SK-N-SH treated with all-trans-retinoic acid at 6 μM for 48 hours (cell line): ENCODE results near the gene GDPD4.

Experiments used
- ATAC-seq: fragments of 200-7000 bp; cut with Tn5 transposase; 3 replicates; pipeline ENCODE4 v1.9.1; 2020; ENCODE audit warnings: mild to moderate bottlenecking, moderate library complexity
- ARNTL ChIP-seq: fragments of 450-650 bp; formaldehyde crosslinking; IDR thresholded peaks from 2 replicates; pipeline ENCODE4 v1.5.0; 2020; ENCODE audit warnings: low read depth, mild to moderate bottlenecking, moderate library complexity, borderline replicate concordance
- BACH2 ChIP-seq: fragments of 250-450 bp; sonication (Bioruptor Pico); IDR thresholded peaks from 2 replicates; pipeline ENCODE4 v1.9.0; 2021; ENCODE audit warnings: mild to moderate bottlenecking, borderline replicate concordance
- CSDC2 ChIP-seq: fragments of 250-450 bp; sonication (Bioruptor Pico); IDR thresholded peaks from 2 replicates; pipeline ENCODE4 v1.5.0; 2020; ENCODE audit warnings: mild to moderate bottlenecking, moderate library complexity
- ESRRG ChIP-seq: fragments of 250-450 bp; sonication (Bioruptor Pico); IDR thresholded peaks from 2 replicates; pipeline ENCODE4 v1.6.1; 2021; ENCODE audit warnings: mild to moderate bottlenecking
- ISL1 ChIP-seq: fragments of 250-450 bp; sonication (Bioruptor Pico); IDR thresholded peaks from 2 replicates; pipeline ENCODE4 v2.1.2; 2022; ENCODE audit warnings: mild to moderate bottlenecking, moderate library complexity
- OSR1 ChIP-seq: fragments of 250-450 bp; sonication (Bioruptor Pico); IDR thresholded peaks from 2 replicates; pipeline ENCODE4 v1.8.0; 2022; ENCODE audit warnings: moderate library complexity, mild to moderate bottlenecking, inconsistent platforms
- PPARA ChIP-seq: fragments of 250-450 bp; sonication (Bioruptor Pico); IDR thresholded peaks from 2 replicates; pipeline ENCODE4 v1.5.0; 2020; ENCODE audit warnings: mild to moderate bottlenecking, borderline replicate concordance
- RARB ChIP-seq: fragments of 250-450 bp; sonication (Bioruptor Pico); IDR thresholded peaks from 2 replicates; pipeline ENCODE4 v1.8.0; 2021; ENCODE audit warnings: mild to moderate bottlenecking, moderate library complexity
- SNAI2 ChIP-seq: fragments of 250-450 bp; sonication (Bioruptor Pico); IDR thresholded peaks from 2 replicates; pipeline ENCODE4 v1.5.0; 2020; ENCODE audit warnings: mild to moderate bottlenecking, moderate library complexity
- TCF4 ChIP-seq: fragments of 250-450 bp; sonication (Bioruptor Pico); IDR thresholded peaks from 2 replicates; pipeline ENCODE4 v1.8.0; 2021; ENCODE audit warnings: mild to moderate bottlenecking, moderate library complexity, borderline replicate concordance
- TOX ChIP-seq: fragments of 250-450 bp; sonication (Bioruptor Pico); IDR thresholded peaks from 2 replicates; pipeline ENCODE4 v1.8.0; 2021; ENCODE audit warnings: mild to moderate bottlenecking, moderate library complexity, borderline replicate concordance
- ZC3H10 ChIP-seq: fragments of 250-450 bp; sonication (Bioruptor Pico); IDR thresholded peaks from 2 replicates; pipeline ENCODE4 v1.5.1; 2021; ENCODE audit warnings: mild to moderate bottlenecking, moderate library complexity
- ZFP3 ChIP-seq: fragments of 250-450 bp; sonication (Bioruptor Pico); IDR thresholded peaks from 2 replicates; pipeline ENCODE4 v1.5.0; 2020; ENCODE audit warnings: mild to moderate bottlenecking, moderate library complexity
- ZFP30 ChIP-seq: fragments of 450-650 bp; formaldehyde crosslinking; IDR thresholded peaks from 2 replicates; pipeline ENCODE4 v1.5.0; 2022; ENCODE audit warnings: mild to moderate bottlenecking, moderate library complexity
- ZNF565 ChIP-seq: fragments of 450-650 bp; formaldehyde crosslinking; conservative IDR thresholded peaks from 2 replicates; pipeline ENCODE4 v1.5.0; 2020; ENCODE audit warnings: low read depth, mild to moderate bottlenecking, moderate library complexity
- ZNF70 ChIP-seq: fragments of 450-650 bp; formaldehyde crosslinking; IDR thresholded peaks from 2 replicates; pipeline ENCODE4 v1.5.0; 2020; ENCODE audit warnings: mild to moderate bottlenecking, moderate library complexity
- ZNF8 ChIP-seq: fragments of 450-650 bp; formaldehyde crosslinking; IDR thresholded peaks from 2 replicates; pipeline ENCODE4 v1.5.0; 2020; ENCODE audit warnings: mild to moderate bottlenecking, moderate library complexity
- TF ChIP-seq, protein P1 (sequence below): fragments of 250-450 bp; sonication (Bioruptor Pico); IDR thresholded peaks from 2 replicates; pipeline ENCODE4 v1.5.0; 2020; ENCODE audit warnings: mild to moderate bottlenecking, moderate library complexity
- TF ChIP-seq, protein P2 (sequence below): fragments of 250-450 bp; sonication (Bioruptor Pico); IDR thresholded peaks from 2 replicates; pipeline ENCODE4 v1.8.0; 2021; ENCODE audit warnings: low read depth, mild to moderate bottlenecking, moderate library complexity, borderline replicate concordance
- TF ChIP-seq, protein P3 (sequence below): fragments of 250-450 bp; sonication (Bioruptor Pico); IDR thresholded peaks from 2 replicates; pipeline ENCODE4 v1.8.0; 2020; ENCODE audit warnings: mild to moderate bottlenecking, moderate library complexity, borderline replicate concordance
- TF ChIP-seq, protein P4 (sequence below): fragments of 250-450 bp; sonication (Bioruptor Pico); IDR thresholded peaks from 2 replicates; pipeline ENCODE4 v1.5.1; 2020; ENCODE audit warnings: low read depth, mild to moderate bottlenecking, moderate library complexity
- TF ChIP-seq, protein P5 (sequence below): fragments of 250-450 bp; sonication (Bioruptor Pico); IDR thresholded peaks from 2 replicates; pipeline ENCODE4 v1.5.1; 2021; ENCODE audit warnings: mild to moderate bottlenecking, moderate library complexity

Gene GDPD4

DNA sequence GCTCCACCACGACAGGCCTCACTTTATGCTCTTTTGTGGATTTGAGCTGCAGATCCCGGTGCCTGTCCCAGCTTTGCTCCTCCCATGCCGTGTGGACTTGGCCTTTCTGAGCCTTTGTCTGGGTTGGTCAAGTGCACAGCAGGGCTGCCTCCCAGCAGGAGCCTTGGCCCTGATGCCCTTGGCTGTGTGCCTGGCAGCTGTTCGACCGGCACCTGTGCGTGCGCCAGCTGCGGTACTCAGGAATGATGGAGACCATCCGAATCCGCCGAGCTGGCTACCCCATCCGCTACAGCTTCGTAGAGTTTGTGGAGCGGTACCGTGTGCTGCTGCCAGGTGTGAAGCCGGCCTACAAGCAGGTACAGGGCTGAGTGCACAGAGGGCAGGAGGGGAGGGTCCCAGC is 126.9 kb downstream of the GDPD4 start (continued):
- TF ChIP-seq, protein P1, sequence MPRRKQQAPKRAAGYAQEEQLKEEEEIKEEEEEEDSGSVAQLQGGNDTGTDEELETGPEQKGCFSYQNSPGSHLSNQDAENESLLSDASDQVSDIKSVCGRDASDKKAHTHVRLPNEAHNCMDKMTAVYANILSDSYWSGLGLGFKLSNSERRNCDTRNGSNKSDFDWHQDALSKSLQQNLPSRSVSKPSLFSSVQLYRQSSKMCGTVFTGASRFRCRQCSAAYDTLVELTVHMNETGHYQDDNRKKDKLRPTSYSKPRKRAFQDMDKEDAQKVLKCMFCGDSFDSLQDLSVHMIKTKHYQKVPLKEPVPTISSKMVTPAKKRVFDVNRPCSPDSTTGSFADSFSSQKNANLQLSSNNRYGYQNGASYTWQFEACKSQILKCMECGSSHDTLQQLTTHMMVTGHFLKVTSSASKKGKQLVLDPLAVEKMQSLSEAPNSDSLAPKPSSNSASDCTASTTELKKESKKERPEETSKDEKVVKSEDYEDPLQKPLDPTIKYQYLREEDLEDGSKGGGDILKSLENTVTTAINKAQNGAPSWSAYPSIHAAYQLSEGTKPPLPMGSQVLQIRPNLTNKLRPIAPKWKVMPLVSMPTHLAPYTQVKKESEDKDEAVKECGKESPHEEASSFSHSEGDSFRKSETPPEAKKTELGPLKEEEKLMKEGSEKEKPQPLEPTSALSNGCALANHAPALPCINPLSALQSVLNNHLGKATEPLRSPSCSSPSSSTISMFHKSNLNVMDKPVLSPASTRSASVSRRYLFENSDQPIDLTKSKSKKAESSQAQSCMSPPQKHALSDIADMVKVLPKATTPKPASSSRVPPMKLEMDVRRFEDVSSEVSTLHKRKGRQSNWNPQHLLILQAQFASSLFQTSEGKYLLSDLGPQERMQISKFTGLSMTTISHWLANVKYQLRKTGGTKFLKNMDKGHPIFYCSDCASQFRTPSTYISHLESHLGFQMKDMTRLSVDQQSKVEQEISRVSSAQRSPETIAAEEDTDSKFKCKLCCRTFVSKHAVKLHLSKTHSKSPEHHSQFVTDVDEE (CRISPR knock-in tag), result no peak
- TF ChIP-seq ZNF70 (no peak), ZFP30 (no peak)

DNA sequence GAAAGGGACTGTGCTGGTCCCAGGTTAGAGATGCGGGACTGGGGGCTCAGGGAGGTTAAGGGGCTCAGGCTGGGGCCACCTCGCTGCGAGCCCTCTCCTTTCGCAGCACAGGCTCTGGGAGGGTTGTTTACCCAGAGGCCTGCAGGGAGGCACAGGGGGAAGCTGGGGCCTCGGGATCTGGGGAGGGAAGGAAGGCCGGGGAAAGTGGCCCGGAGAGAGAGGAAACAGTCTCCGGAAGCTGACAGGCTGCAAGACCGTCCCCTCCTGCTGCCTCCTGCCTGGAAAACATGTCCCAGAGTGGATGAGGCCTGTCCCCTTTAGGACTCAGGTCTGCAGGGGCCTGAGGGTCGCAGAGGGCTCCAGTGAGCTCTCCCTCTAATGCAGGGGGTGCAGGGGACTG is 128.0 kb downstream of the GDPD4 start:
- no peak for TF ChIP-seq ZFP3 (CRISPR knock-in tag)
- TF ChIP-seq TCF4, result no peak
- TF ChIP-seq, protein P2, sequence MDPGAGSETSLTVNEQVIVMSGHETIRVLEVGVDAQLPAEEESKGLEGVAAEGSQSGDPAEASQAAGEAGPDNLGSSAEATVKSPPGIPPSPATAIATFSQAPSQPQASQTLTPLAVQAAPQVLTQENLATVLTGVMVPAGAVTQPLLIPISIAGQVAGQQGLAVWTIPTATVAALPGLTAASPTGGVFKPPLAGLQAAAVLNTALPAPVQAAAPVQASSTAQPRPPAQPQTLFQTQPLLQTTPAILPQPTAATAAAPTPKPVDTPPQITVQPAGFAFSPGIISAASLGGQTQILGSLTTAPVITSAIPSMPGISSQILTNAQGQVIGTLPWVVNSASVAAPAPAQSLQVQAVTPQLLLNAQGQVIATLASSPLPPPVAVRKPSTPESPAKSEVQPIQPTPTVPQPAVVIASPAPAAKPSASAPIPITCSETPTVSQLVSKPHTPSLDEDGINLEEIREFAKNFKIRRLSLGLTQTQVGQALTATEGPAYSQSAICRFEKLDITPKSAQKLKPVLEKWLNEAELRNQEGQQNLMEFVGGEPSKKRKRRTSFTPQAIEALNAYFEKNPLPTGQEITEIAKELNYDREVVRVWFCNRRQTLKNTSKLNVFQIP (CRISPR knock-in tag), result no peak
- no peak for TF ChIP-seq CSDC2 (CRISPR knock-in tag)
- no peak for TF ChIP-seq BACH2
- TF ChIP-seq, protein P3, sequence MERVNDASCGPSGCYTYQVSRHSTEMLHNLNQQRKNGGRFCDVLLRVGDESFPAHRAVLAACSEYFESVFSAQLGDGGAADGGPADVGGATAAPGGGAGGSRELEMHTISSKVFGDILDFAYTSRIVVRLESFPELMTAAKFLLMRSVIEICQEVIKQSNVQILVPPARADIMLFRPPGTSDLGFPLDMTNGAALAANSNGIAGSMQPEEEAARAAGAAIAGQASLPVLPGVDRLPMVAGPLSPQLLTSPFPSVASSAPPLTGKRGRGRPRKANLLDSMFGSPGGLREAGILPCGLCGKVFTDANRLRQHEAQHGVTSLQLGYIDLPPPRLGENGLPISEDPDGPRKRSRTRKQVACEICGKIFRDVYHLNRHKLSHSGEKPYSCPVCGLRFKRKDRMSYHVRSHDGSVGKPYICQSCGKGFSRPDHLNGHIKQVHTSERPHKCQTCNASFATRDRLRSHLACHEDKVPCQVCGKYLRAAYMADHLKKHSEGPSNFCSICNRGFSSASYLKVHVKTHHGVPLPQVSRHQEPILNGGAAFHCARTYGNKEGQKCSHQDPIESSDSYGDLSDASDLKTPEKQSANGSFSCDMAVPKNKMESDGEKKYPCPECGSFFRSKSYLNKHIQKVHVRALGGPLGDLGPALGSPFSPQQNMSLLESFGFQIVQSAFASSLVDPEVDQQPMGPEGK (CRISPR knock-in tag), result no peak
- TF ChIP-seq OSR1 (CRISPR knock-in tag), result no peak
- no peak for TF ChIP-seq PPARA (CRISPR knock-in tag)
- TF ChIP-seq, protein P1 (CRISPR knock-in tag), result no peak
- no peak for TF ChIP-seq ZNF70
- TF ChIP-seq ZNF8 (CRISPR knock-in tag), result no peak
- no peak for TF ChIP-seq ARNTL (CRISPR knock-in tag)
- TF ChIP-seq ZNF565, result no peak
- TF ChIP-seq ZC3H10, result no peak
- ATAC-seq, result no peak

DNA sequence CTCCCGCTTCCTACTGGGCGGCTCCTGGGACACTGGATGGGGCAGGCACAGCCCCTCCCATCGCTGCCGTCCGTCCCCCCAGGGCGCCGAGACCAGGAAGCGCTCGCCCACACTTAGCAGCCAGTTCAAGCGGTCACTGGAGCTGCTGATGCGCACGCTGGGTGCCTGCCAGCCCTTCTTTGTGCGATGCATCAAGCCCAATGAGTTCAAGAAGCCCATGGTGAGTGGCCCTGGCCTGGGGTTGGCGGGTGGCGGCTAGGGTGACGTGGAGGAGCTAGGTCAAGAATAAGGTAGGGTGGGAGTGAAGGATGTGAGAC is 128.9 kb downstream of the GDPD4 start:
- ATAC-seq, result no peak
- TF ChIP-seq TOX (CRISPR knock-in tag), result no peak
- TF ChIP-seq ZFP30, result no peak
- TF ChIP-seq, protein P2 (CRISPR knock-in tag), result no peak
- no peak for TF ChIP-seq ESRRG
- no peak for TF ChIP-seq OSR1 (CRISPR knock-in tag)
- no peak for TF ChIP-seq ZNF70
- no peak for TF ChIP-seq SNAI2
- no peak for TF ChIP-seq BACH2
- TF ChIP-seq TCF4, result no peak
- no peak for TF ChIP-seq CSDC2 (CRISPR knock-in tag)
- TF ChIP-seq, protein P1 (CRISPR knock-in tag), result no peak
- TF ChIP-seq RARB (CRISPR knock-in tag), result no peak
- TF ChIP-seq, protein P4, sequence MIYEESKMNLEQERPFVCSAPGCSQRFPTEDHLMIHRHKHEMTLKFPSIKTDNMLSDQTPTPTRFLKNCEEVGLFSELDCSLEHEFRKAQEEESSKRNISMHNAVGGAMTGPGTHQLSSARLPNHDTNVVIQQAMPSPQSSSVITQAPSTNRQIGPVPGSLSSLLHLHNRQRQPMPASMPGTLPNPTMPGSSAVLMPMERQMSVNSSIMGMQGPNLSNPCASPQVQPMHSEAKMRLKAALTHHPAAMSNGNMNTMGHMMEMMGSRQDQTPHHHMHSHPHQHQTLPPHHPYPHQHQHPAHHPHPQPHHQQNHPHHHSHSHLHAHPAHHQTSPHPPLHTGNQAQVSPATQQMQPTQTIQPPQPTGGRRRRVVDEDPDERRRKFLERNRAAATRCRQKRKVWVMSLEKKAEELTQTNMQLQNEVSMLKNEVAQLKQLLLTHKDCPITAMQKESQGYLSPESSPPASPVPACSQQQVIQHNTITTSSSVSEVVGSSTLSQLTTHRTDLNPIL (CRISPR knock-in tag), result no peak
- TF ChIP-seq, protein P5, sequence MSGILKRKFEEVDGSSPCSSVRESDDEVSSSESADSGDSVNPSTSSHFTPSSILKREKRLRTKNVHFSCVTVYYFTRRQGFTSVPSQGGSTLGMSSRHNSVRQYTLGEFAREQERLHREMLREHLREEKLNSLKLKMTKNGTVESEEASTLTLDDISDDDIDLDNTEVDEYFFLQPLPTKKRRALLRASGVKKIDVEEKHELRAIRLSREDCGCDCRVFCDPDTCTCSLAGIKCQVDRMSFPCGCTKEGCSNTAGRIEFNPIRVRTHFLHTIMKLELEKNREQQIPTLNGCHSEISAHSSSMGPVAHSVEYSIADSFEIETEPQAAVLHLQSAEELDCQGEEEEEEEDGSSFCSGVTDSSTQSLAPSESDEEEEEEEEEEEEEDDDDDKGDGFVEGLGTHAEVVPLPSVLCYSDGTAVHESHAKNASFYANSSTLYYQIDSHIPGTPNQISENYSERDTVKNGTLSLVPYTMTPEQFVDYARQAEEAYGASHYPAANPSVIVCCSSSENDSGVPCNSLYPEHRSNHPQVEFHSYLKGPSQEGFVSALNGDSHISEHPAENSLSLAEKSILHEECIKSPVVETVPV (CRISPR knock-in tag), result no peak
- no peak for TF ChIP-seq ISL1
- no peak for TF ChIP-seq ZNF565
- no peak for TF ChIP-seq ZC3H10
